BJ (cell line): ENCODE data around the gene FARSB. TPM values are rescaled to one million over a fixed set of nuclear protein-coding genes. Genes with fewer than 3 reads are reported as not detected.
A peak's percentile ranks its signal among the peaks of the same experiment; 100 is the strongest.

Experiments used
- CTCF ChIA-PET: fragments of 350-600 bp; formaldehyde crosslinking; extraction: SDS; loops from one replicate; lab custom pipeline; 2021; ENCODE audit warnings: antibody characterized with exemption, inconsistent platforms; lab: Yijun Ruan, JAX
- POLR2A ChIA-PET: fragments of 300-600 bp; sonication (Branson Sonifier 250); formaldehyde crosslinking; extraction: SDS; loops from one replicate; lab custom pipeline; 2021; ENCODE audit warnings: antibody characterized with exemption; lab: Charles Lee
- DNase-seq: peaks from one replicate; pipeline ENCODE4 v3.0.0-alpha.2; 2011; ENCODE audit warnings: low read depth
- H3K27me3 ChIP-seq: 2 replicates; pipeline ENCODE4 v1.6.0; 2011; ENCODE audit warnings: low read length; ENCODE audit not compliant: control insufficient read depth, insufficient read depth
- H3K36me3 ChIP-seq: 2 replicates; pipeline ENCODE4 v1.5.1; 2011; ENCODE audit warnings: low read length; ENCODE audit not compliant: control insufficient read depth, insufficient read depth
- H3K4me3 ChIP-seq: 2 replicates; pipeline ENCODE4 v1.5.1; 2011; ENCODE audit warnings: low read depth, mild to moderate bottlenecking, control low read depth, low read length
- CTCF ChIP-seq: IDR thresholded peaks from 2 replicates; pipeline ENCODE4 v1.5.1; 2011; ENCODE audit warnings: low read depth, mild to moderate bottlenecking, control low read depth, inconsistent platforms, low read length, moderate library complexity; ENCODE audit not compliant: insufficient read depth
- polyA plus RNA-seq: library from polyadenylated mRNA; depleted of rRNA; stranded (reverse); fragments of >200 nt; gene quantifications from 2 replicates; pipeline ENCODE4 v1.2.3, GENCODE V29; 2011

FARSB gene
- polyA plus RNA-seq, 1 experiment, result 16.4 TPM

DNA sequence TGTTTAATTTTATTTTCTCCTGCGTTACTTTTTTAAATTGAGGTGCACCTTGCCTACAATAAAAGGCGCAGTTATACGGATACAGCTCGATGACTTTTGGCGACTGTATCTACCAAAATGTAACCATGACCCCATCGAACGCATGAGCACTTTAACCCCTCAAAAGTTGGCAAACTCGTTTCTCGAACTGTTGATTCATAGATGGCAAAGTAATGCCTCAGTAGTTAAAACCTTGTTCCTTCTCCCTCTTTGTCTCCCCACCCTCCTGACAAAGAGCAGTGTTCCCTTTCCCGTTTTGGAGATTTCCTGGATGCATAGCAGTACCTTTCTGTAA, 16.1 kb upstream of the FARSB start:
- ChIA-PET CTCF (interaction anchor here (0.8 to 2.4 kb wide), 2 partner anchors 19 to 266 kb away, joined by 3 to 11 read pairs; no protein-coding TSS in a partner anchor), POLR2A (no interaction called here)
- no peaks in the 10 kb centered on the region for H3K36me3 ChIP-seq
- no peak overlapping the region; the same call in 1 of the 2 replicates for H3K4me3 ChIP-seq
- H3K27me3 ChIP-seq, result peaks cover 17% of the 10 kb centered on the region
- no peak for DNase-seq
- TF ChIP-seq CTCF, result no peak

DNA sequence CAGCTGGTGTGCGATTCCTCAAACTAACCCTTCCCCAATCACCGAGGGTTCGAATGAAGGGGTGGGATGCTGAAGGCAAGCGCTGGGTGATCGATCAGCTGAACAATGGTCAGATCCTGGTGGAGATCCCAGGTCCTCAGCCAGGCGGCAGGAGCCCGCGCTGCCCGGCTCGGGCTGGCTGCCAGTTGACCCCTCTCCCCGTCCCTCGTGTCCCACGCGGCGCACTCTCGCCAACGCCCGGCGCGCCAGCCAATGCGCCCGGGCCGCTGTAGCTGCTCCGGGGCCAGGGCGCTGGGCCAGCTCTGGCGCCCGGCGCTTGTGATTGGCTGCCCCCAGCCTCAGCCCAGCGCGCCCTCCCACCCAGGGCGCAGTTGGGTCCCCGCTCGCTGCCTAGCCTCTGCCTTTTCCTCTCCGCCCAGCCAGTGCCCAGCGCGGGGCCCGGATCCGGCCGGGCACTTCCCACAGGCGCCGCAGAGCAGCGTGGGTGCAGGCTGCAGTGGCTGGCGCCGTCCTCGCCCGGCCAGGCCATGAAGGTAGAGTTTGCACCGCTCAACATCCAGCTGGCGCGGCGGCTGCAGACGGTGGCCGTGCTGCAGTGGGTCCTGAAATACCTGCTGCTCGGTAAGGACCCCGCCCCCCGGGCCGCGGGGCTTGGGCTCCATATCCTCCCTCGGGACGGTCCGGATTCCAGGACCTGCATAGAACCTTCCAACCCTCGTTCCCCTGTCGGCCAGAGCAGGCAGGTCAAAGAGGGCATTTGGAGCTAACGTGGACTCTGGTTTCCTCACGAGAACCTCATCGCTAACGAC, 15.6 kb upstream of the FARSB start, which contains the start of gene MOGAT1:
TSS of gene MOGAT1 (plus strand) at position 400 of the 809 bp plus-strand sequence. CDS start at position 528, 128 bp downstream.
- DNase-seq, result no peak
- H3K27me3 ChIP-seq, result peaks cover 17% of the 10 kb centered on the region
- POLR2A ChIA-PET, result interaction anchor here (0.7 kb wide), 1 partner anchor 20 kb away, joined by 4 read pairs; no protein-coding TSS in a partner anchor
- H3K36me3 ChIP-seq, result no peaks in the 10 kb centered on the region
- H3K4me3 ChIP-seq, result peak within 1 kb of the TSS; percentile 31
- CTCF ChIA-PET, result interaction anchor here (0.8 to 2.4 kb wide), 5 partner anchors 13 to 585 kb away, joined by 3 to 11 read pairs (median 3); no protein-coding TSS in a partner anchor
- TF ChIP-seq CTCF, result no peak

GRCh38 chr2:222670191-222671038, 14.5 kb upstream of the FARSB start:
- no peak for TF ChIP-seq CTCF
- H3K4me3 ChIP-seq, result no peak overlapping the region
- no peak for DNase-seq
- H3K27me3 ChIP-seq, result peaks cover 17% of the 10 kb centered on the region
- H3K36me3 ChIP-seq, result no peaks in the 10 kb centered on the region
- ChIA-PET CTCF (interaction anchor here (0.8 to 2.4 kb wide), 4 partner anchors 12 to 584 kb away, joined by 3 to 11 read pairs (median 4); no protein-coding TSS in a partner anchor), POLR2A (no interaction called here)

GRCh38 chr2:222669353-222669752, 13.5 kb upstream of the FARSB start:
- peaks cover 14% of the 10 kb centered on the region for H3K27me3 ChIP-seq
- H3K4me3 ChIP-seq, result no peak overlapping the region
- CTCF ChIA-PET, result interaction anchor here (1.5 kb wide), 1 partner anchor 21 kb away, joined by 4 read pairs; no protein-coding TSS in a partner anchor
- TF ChIP-seq CTCF, result no peak
- POLR2A ChIA-PET, result no interaction called here
- no peak for DNase-seq
- no peaks in the 10 kb centered on the region for H3K36me3 ChIP-seq
